ENCODE data around the gene MINDY1.

GRCh38 chr1:150979092-150980056, 27.3 kb downstream of the MINDY1 start:
- TF ChIP-seq TAF1 (IDR thresholded peaks at IDR 0.05; ENCODE audit: borderline replicate concordance, low read depth, low read length) (no peak), POLR2A (IDR thresholded peaks at IDR 0.05; ENCODE audit: low read depth, low read length) (no peak), POLR2AphosphoS5 (IDR thresholded peaks at IDR 0.05; ENCODE audit: low read depth, low read length) (no peak)

Data from GM12892 (cell line).